ENCODE measurements around the gene TMEM263.
A peak's percentile ranks its signal among the peaks of the same experiment; 100 is the strongest.

TMEM263 gene

GRCh38 chr12:106953352-106954250 lies 2.1 kb upstream of the TMEM263 start:
- DNase-seq = no peak

DNA sequence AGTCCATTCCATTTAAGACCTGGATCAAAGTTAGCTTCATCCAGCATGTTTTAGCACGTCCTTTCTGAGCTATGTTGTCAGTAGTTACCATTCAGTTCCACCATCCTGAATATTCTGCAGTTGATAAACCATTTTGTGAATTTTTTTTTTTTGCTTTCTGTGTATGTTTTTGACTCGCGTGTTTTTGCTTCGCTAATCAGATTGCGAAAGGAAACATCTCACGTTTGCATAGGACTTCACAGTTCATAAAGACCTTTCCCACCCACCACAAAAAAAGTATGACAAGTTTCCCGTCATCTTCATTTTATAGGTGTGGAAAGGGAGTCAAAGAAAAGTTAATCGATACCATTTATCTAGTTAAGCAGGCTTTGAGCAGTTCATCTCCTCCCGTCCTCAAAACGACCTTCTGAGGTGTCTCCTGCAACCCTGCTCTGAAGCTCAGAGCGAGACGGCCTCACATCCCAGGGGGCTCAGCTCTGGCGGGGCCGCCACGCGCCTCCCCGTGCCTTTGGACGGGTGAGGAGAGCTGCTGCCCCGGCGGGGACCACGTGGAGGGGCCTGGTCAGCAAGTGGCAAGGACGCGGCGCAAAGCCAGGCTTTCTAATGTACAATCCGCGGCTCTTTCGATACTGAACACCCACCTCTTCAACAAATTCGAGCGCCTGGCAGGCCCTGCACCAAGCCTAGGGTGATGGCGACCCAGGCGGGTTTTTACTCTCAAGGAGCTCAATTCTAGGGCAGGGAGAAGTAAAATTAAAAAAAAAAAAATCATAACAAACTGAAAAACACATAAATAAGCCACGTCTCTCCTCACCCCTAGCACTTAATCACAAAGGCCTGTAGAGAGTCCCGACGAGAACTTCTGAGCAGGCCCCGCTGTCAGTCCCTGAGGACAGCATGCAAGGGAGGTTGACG lies 988 bp upstream of the TMEM263 start:
- no peak for DNase-seq

DNA sequence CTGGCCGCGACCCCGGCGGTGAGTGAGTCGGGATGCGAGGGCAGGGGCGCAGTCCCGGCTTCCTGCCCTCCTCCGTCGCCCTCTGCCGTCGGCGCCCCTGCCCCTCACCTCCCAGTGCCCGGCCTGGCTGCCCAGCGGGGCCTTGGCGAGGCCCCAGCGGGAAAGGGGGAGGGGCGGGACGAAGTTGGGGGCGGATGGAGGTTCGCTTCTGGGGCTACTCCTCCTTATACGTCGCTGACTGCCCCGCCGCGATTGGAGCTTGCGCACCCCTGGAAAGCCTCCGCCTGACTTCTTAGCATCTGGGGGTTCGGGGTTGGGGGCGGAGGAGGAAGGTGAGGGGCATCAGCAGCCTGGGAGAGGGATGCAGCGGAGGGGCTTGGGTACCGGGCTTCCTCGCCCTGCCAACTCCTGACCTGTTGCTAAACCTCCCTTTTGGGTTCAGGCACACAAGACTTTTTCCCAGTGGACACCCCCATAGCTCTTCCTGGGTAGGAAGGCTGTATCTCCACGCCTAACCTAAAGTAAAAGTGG lies 406 bp downstream of the TMEM263 start:
- DNase-seq = peak in 1 of 2 experiments; percentile 49

GRCh38 chr12:106957583-106957982 lies 1.9 kb downstream of the TMEM263 start:
- DNase-seq = no peak

DNA sequence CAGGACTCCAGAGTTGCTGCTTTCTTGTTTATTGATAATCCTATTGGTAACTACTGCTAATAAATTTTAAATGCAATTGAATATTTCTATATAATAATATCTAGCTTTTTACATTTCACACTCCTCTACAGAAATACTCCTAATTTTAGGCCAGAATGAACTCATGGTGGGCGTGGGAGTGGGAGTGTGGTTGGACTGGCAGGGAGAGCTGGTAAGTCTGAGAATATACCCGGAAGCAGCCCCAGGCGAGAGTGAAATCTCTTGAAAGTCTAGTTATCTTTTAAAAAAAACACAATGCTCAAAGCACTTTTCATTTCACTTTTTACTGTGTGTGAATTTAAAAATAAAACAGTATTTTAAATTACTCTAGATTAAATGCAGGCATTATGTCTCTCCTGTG lies 4.7 kb downstream of the TMEM263 start:
- no peak for DNase-seq

DNA sequence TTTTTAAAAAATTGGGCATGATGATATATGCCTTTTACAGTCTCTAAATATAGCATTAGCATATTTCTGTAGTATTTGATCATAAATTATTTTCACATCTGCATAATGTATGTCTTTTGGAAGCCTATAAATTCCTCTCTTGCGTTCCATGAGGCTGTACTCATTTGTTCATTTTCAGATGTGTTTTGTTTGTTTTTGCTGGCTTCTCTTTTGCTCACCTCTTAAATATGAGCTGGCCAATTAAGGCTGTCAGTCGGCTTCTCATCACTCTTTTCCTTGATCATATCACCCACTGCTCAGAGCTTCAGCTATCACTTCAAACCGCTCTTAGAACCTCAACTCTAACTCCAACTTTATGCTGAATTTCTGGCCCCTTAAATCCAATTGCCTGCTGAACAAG lies 6.6 kb downstream of the TMEM263 start:
- DNase-seq = no peak

GRCh38 chr12:106964526-106964925 lies 8.8 kb downstream of the TMEM263 start:
- no peak for DNase-seq

- DNase-seq = no peak
Observed at GRCh38 chr12:106971065-106971464, 15.4 kb downstream of the TMEM263 start.

- DNase-seq = no peak
Observed at GRCh38 chr12:106973545-106973944, 17.8 kb downstream of the TMEM263 start.

GRCh38 chr12:106974511-106974910 lies 18.8 kb downstream of the TMEM263 start:
- DNase-seq = no peak

DNA sequence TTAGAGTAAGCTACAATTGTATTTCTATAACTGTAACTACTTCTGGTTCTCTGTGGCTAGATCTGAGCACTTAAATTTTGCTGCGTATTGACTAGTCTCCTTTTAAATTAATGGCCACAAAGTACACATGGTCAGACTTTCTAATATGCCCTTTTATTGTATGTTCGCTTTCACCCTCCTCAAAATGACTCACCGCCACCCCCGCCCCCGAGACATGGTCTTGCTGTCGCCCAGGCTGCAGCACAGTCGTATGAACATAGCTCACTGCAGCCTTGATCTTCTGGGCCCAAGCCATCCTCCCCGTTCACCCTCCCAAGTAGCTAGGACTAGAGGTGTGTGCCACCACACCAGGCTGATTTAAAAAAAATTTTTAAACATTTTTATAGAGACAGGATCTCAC lies 19.4 kb downstream of the TMEM263 start:
- DNase-seq = no peak

- no peak for DNase-seq
Observed at GRCh38 chr12:106975993-106976658, 20.4 kb downstream of the TMEM263 start.

DNA sequence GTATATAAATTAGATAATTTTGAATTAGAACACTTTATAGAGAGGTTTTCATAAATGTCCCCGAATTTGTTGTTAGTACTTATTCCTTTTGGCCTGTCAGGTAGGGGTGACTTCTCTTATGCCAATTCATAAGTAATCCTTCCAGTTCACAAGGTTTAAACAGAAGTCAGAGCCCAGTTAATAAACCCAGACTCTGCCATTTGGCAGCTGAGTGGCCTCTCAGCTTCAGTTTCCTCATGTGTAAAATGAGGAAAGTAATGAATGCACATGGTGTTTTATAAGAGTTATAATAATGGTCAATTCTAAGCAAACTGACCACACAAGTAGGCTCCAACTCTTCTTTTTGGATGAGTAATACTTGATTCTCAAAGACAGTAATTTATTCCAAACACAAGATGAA lies 21.0 kb downstream of the TMEM263 start:
- no peak for DNase-seq

GRCh38 chr12:106978035-106978800 lies 22.5 kb downstream of the TMEM263 start:
- peak; percentile 37 to 70 for DNase-seq

- no peak for DNase-seq
Observed at GRCh38 chr12:106980944-106981343, 25.2 kb downstream of the TMEM263 start.

DNA sequence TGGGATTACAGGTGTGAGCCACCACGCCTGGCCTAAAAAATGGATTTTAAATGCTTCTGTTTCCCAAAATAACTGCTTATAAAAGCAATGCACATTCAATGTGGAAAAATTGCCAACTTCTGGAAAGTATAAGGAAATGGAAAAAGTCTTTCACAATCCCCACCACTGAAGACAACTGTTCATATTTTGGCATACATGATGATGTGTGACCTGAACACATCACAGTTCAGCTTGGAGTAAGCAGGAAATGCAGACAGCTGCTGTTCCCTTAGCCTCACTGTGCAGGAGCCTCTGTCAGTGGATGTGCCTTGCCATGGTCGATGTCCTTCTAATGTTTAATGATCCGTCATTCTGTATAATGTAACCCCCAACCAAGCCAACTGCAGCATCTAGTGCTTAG lies 26.1 kb downstream of the TMEM263 start:
- DNase-seq = no peak

DNA sequence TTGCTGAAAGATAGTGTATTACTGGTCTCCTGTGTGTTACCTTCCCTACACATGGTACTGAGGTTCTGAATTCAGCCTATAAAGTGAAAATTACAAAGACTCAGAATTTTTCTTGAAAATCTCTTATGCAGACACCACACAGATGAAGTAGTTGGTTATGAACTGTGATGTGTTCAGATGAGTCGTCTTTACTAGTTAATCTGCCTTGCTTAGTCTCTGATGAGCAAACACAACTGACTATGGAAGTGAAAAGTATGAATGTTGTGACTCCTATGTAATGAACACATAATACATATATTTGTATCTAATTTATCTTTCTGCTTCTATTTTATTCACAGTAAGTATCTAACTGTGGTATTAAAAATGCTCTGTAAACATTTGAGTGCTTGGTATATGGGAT lies 26.5 kb downstream of the TMEM263 start:
- DNase-seq = no peak

DNA sequence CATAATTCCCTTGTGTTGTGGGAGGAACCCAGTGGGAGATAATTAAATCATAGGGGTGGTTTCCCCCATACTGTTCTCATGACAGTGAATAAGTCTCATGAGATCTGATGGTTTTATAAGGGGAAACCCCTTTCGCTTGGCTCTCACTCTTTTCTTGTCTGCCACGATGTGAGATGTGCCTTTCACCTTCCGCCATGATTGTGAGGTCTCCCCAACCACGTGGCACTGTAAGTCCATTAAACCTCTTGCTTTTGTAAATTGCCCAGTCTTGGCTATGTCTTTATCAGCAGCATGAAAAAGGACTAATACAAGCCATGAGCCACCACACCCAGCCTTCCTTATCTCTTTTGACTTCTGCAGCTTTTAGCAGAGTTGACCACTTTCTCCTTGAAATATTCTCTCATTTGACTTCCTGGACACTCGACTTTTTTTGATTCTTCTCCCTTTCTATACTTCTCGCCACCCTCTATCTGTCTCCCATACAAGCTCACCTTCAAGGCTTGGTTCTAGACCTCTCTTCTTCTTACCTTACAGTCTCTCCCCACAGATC lies 29.0 kb downstream of the TMEM263 start:
- no peak for DNase-seq

DNA sequence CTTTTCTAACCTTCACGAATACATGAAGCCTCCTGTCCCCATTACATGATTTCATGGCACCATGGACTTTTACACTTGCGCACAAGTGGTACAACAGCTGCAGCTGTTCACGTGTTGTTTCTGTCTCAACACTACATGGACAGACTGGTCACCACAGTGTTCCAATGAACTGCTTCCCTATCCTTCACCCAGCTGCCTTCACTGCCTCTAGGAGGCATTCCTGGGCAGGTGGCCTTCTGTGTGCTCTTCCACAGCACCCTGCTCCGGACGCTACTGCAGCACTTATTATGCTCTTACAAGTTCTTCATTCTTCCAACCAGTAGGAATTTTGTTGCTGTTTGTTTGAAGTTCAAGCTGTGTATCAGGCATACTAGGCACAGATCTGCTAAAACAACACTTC lies 29.8 kb downstream of the TMEM263 start:
- DNase-seq = no peak

GRCh38 chr12:106986135-106986534 lies 30.4 kb downstream of the TMEM263 start:
- DNase-seq = no peak

DNA sequence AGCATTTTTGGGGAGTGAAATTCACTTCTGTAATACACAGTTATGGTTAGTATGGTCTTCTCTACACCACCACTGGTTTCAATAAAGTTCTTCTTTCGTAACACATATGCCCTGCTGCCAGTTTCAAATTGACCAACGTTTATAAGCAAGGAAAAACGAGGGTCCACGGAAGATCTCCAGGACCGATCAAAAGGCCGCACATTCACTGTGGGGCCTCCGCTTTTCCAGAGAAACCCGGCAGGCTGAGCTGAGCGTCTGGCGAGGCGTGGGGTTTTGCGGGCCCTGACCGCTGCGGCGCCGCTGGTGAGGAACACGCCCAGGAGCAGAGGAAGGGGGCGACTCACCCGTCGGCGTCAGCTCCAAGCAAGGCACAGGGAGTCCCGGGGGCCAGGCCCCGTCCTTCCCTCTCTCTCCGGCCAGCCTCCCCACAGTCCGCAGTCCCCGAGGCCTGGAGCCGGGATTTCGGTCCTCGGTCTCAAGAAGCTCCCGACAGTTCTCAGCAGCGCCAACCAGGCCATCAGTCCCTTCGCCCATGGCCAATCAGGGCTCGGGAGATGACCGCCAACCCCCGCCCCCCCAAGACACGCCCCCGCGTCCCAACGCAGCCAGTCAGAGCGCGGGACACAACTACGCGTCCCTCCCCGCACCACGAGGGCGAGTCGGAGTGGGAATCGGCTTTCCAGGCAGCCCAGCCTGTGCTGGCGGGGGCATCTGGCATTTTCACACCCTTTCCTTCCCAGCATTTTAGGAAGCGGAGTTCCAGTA lies 31.1 kb downstream of the TMEM263 start, which contains the start of gene MTERF2:
TSS of gene MTERF2 (minus strand) at position 522 of the 765 bp plus-strand sequence. CDS start 8,432 bp downstream, outside the sequence.
- DNase-seq = peak; percentile 92 to 95

Measured in NCI-H2081 (cell line).